ENCODE results near the gene IGFBP5. TPM values are rescaled to one million over a fixed set of nuclear protein-coding genes. Genes with fewer than 3 reads are reported as not detected.

IGFBP5 gene
- total and polyA plus RNA-seq, 2 experiments from 2014 or later, result 113 to 232 TPM

DNA sequence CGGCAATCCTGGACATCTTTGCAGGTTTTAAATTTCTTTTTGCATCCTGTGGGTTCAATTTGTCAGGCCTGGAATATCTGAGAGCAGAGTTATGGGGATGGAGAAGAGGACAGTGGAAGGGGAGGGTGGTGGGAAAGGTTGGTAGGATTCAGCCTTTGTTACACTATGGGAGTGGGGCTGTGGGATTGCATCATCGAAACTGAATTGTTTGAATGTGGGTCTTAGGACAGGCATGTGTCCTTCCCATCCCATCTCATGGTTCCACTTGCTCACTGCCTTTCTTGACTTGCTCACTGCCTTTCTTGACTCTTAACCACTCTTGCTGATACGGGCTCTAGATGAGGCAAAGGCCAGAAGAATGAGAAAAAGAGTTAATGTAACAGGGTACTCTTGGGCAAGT is 49.2 kb downstream of the IGFBP5 start:
- Histone ChIP-seq H3K9me3 (ENCODE audit: low read depth) (no peaks in the 10 kb centered on the region), H3K4me1 (ENCODE audit: insufficient read depth) (peaks cover 24% of the 10 kb centered on the region), H3K36me3 (replicated peaks; ENCODE audit: insufficient read depth, low read depth) (no peaks in the 10 kb centered on the region), H2AFZ (no peak overlapping the region), H3K79me2 (peaks cover 24% of the 10 kb centered on the region), H3K27ac (peak overlapping the region; percentile 43), H4K20me1 (ENCODE audit: insufficient read depth, poor library complexity, severe bottlenecking) (no peaks in the 10 kb centered on the region), H3K9me2 (replicated peaks; ENCODE audit: insufficient read depth) (no peaks in the 10 kb centered on the region), H3K27me3 (no peaks in the 10 kb centered on the region), H3K4me3 (no peak overlapping the region), H3K4me2 (no peak overlapping the region)
- TF ChIP-seq, protein P1, sequence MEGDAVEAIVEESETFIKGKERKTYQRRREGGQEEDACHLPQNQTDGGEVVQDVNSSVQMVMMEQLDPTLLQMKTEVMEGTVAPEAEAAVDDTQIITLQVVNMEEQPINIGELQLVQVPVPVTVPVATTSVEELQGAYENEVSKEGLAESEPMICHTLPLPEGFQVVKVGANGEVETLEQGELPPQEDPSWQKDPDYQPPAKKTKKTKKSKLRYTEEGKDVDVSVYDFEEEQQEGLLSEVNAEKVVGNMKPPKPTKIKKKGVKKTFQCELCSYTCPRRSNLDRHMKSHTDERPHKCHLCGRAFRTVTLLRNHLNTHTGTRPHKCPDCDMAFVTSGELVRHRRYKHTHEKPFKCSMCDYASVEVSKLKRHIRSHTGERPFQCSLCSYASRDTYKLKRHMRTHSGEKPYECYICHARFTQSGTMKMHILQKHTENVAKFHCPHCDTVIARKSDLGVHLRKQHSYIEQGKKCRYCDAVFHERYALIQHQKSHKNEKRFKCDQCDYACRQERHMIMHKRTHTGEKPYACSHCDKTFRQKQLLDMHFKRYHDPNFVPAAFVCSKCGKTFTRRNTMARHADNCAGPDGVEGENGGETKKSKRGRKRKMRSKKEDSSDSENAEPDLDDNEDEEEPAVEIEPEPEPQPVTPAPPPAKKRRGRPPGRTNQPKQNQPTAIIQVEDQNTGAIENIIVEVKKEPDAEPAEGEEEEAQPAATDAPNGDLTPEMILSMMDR (IDR thresholded peaks at IDR 0.05; ENCODE audit: poor library complexity), result no peak
- no peak for TF ChIP-seq EZH2 (IDR thresholded peaks at IDR 0.05; ENCODE audit: borderline replicate concordance)
- no peak for TF ChIP-seq EZH2phosphoT487 (IDR thresholded peaks at IDR 0.05; ENCODE audit: low read depth, severe bottlenecking, unreplicated experiment)
- WGBS (ENCODE audit: low lambda C conversion rate, missing lambda C conversion rate), result 83% methylated on average over 3 of the region's 3 CpGs
- no peak for DNase-seq (ENCODE audit: low spot score)

DNA sequence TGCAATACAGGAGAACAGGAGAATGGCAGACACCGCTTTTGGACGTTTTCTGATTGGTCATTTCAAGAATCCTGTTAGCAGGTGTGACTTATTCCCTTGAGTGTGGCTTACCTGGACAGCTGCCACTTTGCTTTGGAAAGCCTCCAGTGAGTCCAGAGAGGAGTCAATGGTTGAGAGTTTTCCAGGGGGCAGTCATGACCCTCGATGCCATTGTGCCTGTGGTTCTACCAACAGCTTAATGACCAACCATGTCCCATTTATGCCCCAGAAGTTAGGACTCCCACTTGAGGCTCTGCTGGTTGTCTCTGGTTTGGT is 49.8 kb downstream of the IGFBP5 start:
- 88% methylated on average over 3 of the region's 3 CpGs for WGBS (ENCODE audit: low lambda C conversion rate, missing lambda C conversion rate)
- no peak overlapping the region for H2AFZ ChIP-seq
- H3K4me1 ChIP-seq (ENCODE audit: insufficient read depth), result peaks cover 19% of the 10 kb centered on the region
- no peak overlapping the region for H3K4me3 ChIP-seq
- no peak overlapping the region for H3K4me2 ChIP-seq
- no peaks in the 10 kb centered on the region for H3K27me3 ChIP-seq
- peak overlapping the region; percentile 43 for H3K27ac ChIP-seq
- H3K9me2 ChIP-seq (replicated peaks; ENCODE audit: insufficient read depth), result no peaks in the 10 kb centered on the region
- H3K36me3 ChIP-seq (replicated peaks; ENCODE audit: insufficient read depth, low read depth), result no peaks in the 10 kb centered on the region
- no peaks in the 10 kb centered on the region for H3K9me3 ChIP-seq (ENCODE audit: low read depth)
- TF ChIP-seq EZH2phosphoT487 (IDR thresholded peaks at IDR 0.05; ENCODE audit: low read depth, severe bottlenecking, unreplicated experiment) (no peak), EZH2 (IDR thresholded peaks at IDR 0.05; ENCODE audit: borderline replicate concordance) (no peak)
- TF ChIP-seq, protein P1 (IDR thresholded peaks at IDR 0.05; ENCODE audit: poor library complexity), result no peak
- no peaks in the 10 kb centered on the region for H4K20me1 ChIP-seq (ENCODE audit: insufficient read depth, poor library complexity, severe bottlenecking)
- DNase-seq (ENCODE audit: low spot score), result no peak
- H3K79me2 ChIP-seq, result peaks cover 28% of the 10 kb centered on the region

DNA sequence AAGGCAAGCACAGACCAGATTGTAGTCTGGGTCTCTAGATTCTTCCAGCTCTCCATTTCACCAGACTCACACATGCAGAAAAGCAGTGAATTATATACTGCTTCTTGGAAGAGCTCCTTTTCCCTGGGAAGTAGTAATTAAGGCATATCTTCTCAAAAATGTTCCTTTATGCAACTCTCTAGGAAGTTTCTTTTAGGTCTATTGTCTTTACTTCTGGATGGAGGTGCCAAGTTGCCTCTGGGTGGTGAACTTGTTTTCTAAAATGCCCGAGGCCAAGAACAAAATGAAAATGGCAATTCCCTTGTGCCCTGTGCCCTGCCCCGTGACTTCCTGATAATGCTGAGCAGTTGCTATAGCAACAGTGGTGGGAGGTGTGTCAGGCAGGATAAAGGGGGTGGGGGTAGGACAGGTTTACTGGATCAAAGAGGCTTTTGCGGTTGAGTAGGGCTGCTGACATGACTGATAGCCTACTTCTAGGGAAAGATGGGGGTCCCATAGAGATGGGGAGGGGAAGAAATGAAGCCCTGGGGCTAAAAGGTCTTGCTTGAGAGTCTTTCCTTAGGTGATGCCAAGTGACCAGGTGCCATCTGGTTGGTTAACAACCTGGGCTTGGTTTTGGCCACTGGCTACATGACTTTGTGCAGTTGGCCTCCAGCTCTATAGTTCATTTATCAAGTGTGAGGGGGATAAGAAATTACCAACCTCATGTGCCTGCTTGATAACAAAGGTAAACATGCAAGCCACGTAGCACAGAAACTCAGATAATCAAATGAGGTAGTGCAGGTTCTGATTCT is 50.3 kb downstream of the IGFBP5 start:
- Histone ChIP-seq H3K9me2 (replicated peaks; ENCODE audit: insufficient read depth) (no peaks in the 10 kb centered on the region), H3K9me3 (ENCODE audit: low read depth) (no peaks in the 10 kb centered on the region), H3K79me2 (peaks cover 27% of the 10 kb centered on the region), H3K4me1 (ENCODE audit: insufficient read depth) (peaks cover 18% of the 10 kb centered on the region), H3K4me3 (no peak overlapping the region), H3K4me2 (no peak overlapping the region), H3K36me3 (replicated peaks; ENCODE audit: insufficient read depth, low read depth) (no peaks in the 10 kb centered on the region), H3K27me3 (no peaks in the 10 kb centered on the region), H3K27ac (peak overlapping the region; percentile 68), H4K20me1 (ENCODE audit: insufficient read depth, poor library complexity, severe bottlenecking) (no peaks in the 10 kb centered on the region), H2AFZ (no peak overlapping the region)
- 50% methylated on average over 4 of the region's 4 CpGs for WGBS (ENCODE audit: low lambda C conversion rate, missing lambda C conversion rate)
- no peak for TF ChIP-seq EZH2 (IDR thresholded peaks at IDR 0.05; ENCODE audit: borderline replicate concordance)
- TF ChIP-seq, protein P1 (IDR thresholded peaks at IDR 0.05; ENCODE audit: poor library complexity), result no peak
- no peak for TF ChIP-seq EZH2phosphoT487 (IDR thresholded peaks at IDR 0.05; ENCODE audit: low read depth, severe bottlenecking, unreplicated experiment)
- no peak for DNase-seq (ENCODE audit: low spot score)
